ENCODE measurements around the gene EPAS1.
A peak's percentile ranks its signal among the peaks of the same experiment; 100 is the strongest.

EPAS1 gene

DNA sequence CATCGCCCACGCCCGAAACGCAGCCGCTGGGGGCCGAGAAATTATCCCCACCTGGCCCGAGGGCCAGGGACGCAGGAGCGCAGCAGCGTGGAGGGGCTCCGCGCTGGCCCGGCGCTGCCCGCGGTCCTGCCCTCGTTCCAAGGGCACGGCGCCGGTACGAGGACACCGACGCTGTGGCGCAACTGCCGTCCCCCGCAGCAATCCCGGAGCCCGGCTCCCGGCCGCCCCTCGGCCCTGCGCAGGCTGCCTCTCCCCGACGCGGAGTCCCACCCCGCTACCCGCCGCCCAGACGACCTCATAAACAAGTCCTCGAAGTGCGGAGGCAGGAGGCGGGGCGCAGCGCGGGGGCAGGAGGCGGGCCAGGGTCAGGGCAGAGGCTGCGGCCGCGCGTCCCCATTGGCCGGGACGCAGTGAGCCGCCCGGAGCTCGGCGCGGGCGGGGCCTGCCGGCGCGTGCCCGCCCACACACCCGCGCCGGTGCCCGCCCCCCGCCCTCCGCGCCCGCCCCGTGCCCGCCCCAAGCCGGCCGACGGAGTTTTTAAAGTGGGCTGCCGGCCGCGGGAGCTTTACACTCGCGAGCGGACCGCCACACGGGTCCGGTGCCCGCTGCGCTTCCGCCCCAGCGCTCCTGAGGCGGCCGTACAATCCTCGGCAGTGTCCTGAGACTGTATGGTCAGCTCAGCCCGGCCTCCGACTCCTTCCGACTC lies at the start of gene EPAS1:
TSS of gene EPAS1 (plus strand) at position 568 of the 706 bp plus-strand sequence. CDS start 505 bp downstream, outside the sequence.
- Mint-ChIP-seq H3K36me3 (ENCODE audit: low read depth) (peaks cover 22% of the 10 kb centered on the region), H3K9me3 (no peaks in the 10 kb centered on the region), H3K4me1 (ENCODE audit: low read depth) (peaks cover 49% of the 10 kb centered on the region), H3K4me3 (peak within 1 kb of the TSS; percentile 90), H3K27me3 (peaks cover 50% of the 10 kb centered on the region), H3K27ac (peak within 1 kb of the TSS; percentile 93)
- intact Hi-C loops (cut with micrococcal nuclease) = loop anchor here (5.0 kb wide), 2 partner anchors 70 to 235 kb away; no protein-coding TSS in a partner anchor

DNA sequence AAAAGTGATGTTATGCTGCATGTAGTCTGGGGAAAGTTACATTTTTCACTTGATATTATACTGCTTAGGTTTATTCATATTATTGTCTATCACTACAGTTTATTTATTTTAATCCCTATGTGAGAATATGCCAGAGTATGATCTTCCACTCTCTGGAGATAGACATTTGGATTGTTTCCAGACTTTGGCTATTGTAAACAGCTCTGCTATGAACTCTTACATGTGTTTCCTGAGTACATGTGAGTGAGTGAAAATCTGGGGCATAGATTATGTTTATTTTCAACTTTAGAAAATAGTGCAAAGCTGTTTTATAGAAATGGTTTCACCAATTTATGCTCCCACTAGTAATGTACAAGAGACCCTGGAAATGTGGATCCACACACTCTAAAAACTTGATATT lies 49.0 kb upstream of the EPAS1 start:
- Mint-ChIP-seq H3K27me3 (peaks cover 15% of the 10 kb centered on the region), H3K27ac (no peak overlapping the region), H3K9me3 (no peaks in the 10 kb centered on the region), H3K4me3 (no peak overlapping the region), H3K36me3 (ENCODE audit: low read depth) (no peaks in the 10 kb centered on the region), H3K4me1 (ENCODE audit: low read depth) (no peaks in the 10 kb centered on the region)
- intact Hi-C loops (cut with micrococcal nuclease) = no loop called here

DNA sequence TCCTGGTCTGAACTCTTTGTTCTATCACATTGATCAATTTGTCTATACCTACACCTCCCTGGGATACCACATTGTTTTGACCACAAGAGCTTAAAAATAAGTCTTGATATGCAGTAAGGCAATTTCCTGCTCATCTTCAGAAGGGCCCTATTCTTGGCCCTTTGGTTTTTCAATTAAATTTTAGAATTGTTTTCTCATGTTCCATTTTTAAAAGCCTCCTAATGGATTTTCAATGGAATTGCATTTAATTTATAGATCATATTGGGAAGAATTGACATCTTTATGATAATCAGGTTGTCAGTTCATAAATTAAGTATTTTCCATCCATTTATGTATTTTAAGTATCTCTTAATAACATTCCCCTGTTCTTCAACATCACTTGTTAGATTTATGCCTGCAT lies 47.6 kb upstream of the EPAS1 start:
- intact Hi-C loops (cut with micrococcal nuclease) = no loop called here
- H3K27ac Mint-ChIP-seq = no peak overlapping the region
- H3K4me3 Mint-ChIP-seq = no peak overlapping the region

DNA sequence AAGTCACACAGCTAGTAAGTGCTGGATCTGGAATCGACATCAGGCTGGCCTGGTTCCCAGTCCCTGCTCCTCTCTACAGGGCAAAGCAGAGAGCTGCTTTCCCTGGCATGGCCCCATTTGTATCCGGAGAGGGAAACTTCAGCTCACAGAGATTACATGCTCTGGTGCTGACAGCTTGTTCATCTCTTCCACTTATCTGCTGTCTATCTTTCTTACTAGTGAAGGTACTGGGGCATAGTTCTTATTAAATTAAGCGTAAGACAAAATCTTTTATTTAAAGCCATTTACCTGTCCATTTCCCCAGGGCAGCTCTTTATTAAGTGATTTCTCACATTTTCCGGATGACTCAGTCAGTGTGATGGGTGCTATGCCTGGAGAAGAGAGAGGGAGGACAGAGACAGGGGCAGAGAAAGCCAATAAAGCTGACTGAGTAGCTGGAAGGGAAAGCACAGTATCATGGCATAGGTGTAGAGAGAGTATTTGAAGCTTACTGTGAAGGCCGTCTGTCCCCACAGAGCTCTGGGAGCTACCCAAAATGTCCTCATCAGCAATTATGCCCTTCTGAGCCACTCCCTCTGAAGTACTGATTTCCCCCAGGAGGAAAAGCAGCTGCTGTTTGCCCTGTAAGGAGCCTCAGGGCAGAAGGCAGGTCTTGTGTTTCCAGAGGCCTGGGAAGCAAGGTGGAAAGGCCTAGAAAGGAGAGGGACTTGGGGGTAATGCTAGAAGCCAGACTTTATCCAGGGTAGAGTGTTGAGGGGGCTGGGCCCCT lies 44.1 kb upstream of the EPAS1 start:
- Mint-ChIP-seq H3K4me3 (no peak overlapping the region), H3K36me3 (ENCODE audit: low read depth) (no peaks in the 10 kb centered on the region), H3K4me1 (ENCODE audit: low read depth) (no peaks in the 10 kb centered on the region), H3K27me3 (peaks cover 5% of the 10 kb centered on the region), H3K9me3 (no peaks in the 10 kb centered on the region), H3K27ac (no peak overlapping the region)
- intact Hi-C loops (cut with micrococcal nuclease) = no loop called here

More for the DNA sequence above, 47.6 kb upstream of the EPAS1 start:
- no peaks in the 10 kb centered on the region for H3K9me3 Mint-ChIP-seq
- H3K36me3 Mint-ChIP-seq (ENCODE audit: low read depth) = no peaks in the 10 kb centered on the region
- no peaks in the 10 kb centered on the region for H3K4me1 Mint-ChIP-seq (ENCODE audit: low read depth)
- H3K27me3 Mint-ChIP-seq = peaks cover 13% of the 10 kb centered on the region

DNA sequence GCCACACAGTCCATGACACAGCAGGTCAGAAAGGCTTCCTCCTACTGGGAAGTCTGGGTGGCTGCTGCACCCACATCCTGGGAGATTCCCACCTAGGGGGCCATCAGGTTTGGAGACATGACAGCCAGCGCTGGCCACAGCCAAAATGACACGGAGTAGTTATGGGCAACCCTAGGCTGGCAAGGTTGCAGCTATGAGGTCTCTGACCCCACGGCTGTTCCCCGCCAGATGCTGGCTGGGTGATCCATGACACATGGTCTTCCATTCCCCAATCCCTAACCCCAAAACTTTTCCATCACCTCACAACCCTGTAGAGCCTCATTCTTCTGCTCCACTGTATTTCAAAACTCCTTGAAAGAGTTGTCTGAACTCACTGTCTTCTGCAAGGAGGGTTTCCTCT lies 42.7 kb upstream of the EPAS1 start:
- H3K27ac Mint-ChIP-seq = no peak overlapping the region
- H3K27me3 Mint-ChIP-seq = peaks cover 4% of the 10 kb centered on the region
- intact Hi-C loops (cut with micrococcal nuclease) = no loop called here
- H3K4me3 Mint-ChIP-seq = no peak overlapping the region
- H3K4me1 Mint-ChIP-seq (ENCODE audit: low read depth) = no peaks in the 10 kb centered on the region
- H3K9me3 Mint-ChIP-seq = no peaks in the 10 kb centered on the region
- H3K36me3 Mint-ChIP-seq (ENCODE audit: low read depth) = no peaks in the 10 kb centered on the region

DNA sequence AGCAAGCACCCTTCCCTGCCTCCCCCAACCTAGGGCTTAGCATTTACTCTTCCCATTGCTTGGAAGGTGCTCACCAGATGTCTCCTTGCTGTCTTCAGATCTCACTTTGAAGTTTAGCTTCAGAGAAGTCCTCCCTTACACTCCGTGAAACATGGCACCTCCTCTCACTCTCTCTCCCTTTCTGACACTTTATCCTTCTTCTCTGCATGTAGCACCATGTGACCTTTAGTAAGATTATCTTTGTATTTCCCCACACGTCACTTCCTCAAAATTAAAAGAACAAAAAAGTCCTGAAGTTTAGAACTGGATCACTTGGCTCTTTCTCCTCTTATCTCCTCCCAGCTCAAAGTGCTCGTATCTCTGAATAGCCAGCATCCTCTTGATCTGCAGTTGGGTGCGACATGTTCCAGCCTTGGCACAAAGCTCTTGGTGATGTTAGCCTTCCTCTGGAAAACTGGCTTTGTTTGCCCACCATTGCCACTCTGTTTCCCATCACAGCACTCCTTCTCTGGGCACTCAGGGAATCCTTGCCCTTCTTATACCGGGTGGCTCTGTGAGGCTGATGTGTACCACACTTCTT lies 40.6 kb upstream of the EPAS1 start:
- H3K27ac Mint-ChIP-seq = no peak overlapping the region
- no peak overlapping the region for H3K4me3 Mint-ChIP-seq
- H3K27me3 Mint-ChIP-seq = peaks cover 4% of the 10 kb centered on the region
- peaks cover 11% of the 10 kb centered on the region for H3K4me1 Mint-ChIP-seq (ENCODE audit: low read depth)
- intact Hi-C loops (cut with micrococcal nuclease) = no loop called here
- no peaks in the 10 kb centered on the region for H3K36me3 Mint-ChIP-seq (ENCODE audit: low read depth)
- no peaks in the 10 kb centered on the region for H3K9me3 Mint-ChIP-seq

DNA sequence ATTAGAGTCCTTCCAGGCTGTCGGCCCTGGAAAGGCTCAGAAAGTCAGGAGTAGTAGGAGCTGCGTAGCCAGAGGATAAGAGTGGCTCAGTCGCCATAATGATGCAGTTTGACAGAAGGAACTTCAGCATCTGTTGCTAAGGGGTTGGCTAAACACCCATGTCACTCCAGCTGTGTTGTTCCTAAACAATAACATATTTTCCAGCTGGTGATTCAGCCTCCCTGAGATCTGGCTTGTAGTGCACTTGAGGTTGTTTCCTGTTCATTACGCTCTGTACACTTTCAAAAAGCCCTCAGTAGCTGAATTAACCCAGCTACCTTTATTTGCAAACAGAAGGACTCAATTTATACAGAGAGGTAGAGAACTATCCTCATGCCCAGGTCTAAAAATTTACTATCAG lies 39.7 kb upstream of the EPAS1 start:
- Mint-ChIP-seq H3K27me3 (peaks cover 3% of the 10 kb centered on the region), H3K4me1 (ENCODE audit: low read depth) (peaks cover 12% of the 10 kb centered on the region), H3K36me3 (ENCODE audit: low read depth) (no peaks in the 10 kb centered on the region), H3K4me3 (no peak overlapping the region), H3K27ac (no peak overlapping the region), H3K9me3 (no peaks in the 10 kb centered on the region)
- intact Hi-C loops (cut with micrococcal nuclease) = no loop called here

DNA sequence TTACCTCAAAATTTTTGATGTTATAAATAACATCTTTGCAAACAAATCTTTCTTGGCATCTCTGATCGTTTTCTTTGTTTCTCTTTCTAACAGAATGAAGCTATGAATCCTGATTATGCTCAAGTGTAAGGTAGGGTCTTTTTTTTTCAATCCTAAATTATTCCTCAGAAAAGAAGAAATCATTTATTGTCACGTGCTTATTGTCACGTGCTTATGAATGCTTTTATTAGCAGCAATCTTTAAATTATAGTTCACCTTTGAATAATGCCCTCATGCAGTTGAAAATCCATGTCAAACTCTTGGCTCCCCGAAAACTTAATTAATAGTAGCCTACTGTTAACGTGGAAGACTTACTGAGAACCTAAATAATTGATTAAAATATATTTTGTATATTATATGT lies 39.2 kb upstream of the EPAS1 start:
- Mint-ChIP-seq H3K4me1 (ENCODE audit: low read depth) (peaks cover 12% of the 10 kb centered on the region), H3K27ac (no peak overlapping the region), H3K27me3 (peaks cover 2% of the 10 kb centered on the region), H3K4me3 (no peak overlapping the region), H3K36me3 (ENCODE audit: low read depth) (no peaks in the 10 kb centered on the region), H3K9me3 (no peaks in the 10 kb centered on the region)
- intact Hi-C loops (cut with micrococcal nuclease) = no loop called here

DNA sequence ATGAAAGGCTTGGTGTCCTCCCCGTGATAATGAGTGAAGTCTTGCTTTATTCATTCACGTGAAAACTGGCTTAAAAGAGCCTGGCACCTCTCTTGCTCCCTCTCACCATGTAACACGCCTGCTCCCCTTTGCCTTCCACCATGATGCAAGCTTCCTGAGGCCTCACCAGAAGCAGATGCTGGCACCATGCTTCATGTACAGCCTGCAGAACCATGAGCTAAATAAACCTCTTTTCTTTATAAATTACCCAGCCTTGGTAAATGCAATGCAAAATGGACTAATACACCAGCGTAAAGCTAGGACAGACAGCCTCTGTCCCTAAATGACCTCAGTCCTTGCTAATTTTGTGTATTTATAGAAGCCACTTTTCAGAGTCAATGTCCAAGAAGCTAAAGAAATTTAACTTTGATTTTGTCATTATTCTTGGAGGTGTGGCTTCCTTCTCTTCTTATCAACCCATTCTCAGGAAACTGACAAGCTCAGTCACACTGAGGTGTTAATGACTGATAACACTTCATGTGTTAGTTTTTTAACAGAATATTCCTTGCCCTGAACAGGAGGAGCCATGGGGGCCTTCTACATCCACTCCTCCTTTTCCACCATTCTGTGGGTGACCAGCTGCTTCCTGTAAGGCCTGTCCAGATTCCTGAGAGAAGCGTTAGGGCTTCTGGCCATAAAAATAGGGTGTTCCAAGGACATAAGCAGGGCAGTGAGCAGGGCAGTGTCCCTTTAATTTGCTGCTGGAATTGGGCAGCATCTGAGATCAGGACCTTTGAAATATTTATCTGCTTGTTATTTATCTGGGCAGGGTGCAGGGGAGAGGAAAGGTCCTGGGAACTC lies 38.0 kb upstream of the EPAS1 start:
- Mint-ChIP-seq H3K4me3 (no peak overlapping the region), H3K4me1 (ENCODE audit: low read depth) (peaks cover 12% of the 10 kb centered on the region), H3K9me3 (no peaks in the 10 kb centered on the region), H3K27me3 (peaks cover 3% of the 10 kb centered on the region), H3K36me3 (ENCODE audit: low read depth) (no peaks in the 10 kb centered on the region), H3K27ac (no peak overlapping the region)
- intact Hi-C loops (cut with micrococcal nuclease) = no loop called here

DNA sequence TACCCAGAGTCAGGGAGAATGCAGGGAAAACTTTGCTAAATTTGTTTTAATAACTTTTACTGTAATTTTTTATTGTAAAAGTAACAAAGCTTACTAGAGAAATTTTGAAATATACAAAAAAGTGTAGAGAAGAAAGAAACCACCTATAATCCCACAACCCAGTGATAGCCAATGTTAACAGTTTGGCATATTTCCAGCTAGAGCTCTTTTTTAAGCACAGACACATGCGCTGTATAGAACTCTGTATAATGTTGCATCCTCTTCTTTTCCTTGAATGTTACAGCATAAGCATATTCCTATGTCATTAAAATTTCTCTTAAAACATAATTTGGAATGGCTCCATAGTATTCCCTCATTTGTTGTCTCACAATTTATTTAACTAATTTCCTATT lies 37.4 kb upstream of the EPAS1 start:
- no peaks in the 10 kb centered on the region for H3K36me3 Mint-ChIP-seq (ENCODE audit: low read depth)
- no peaks in the 10 kb centered on the region for H3K9me3 Mint-ChIP-seq
- peaks cover 4% of the 10 kb centered on the region for H3K27me3 Mint-ChIP-seq
- H3K4me1 Mint-ChIP-seq (ENCODE audit: low read depth) = peaks cover 12% of the 10 kb centered on the region
- no peak overlapping the region for H3K27ac Mint-ChIP-seq
- intact Hi-C loops (cut with micrococcal nuclease) = no loop called here
- no peak overlapping the region for H3K4me3 Mint-ChIP-seq

DNA sequence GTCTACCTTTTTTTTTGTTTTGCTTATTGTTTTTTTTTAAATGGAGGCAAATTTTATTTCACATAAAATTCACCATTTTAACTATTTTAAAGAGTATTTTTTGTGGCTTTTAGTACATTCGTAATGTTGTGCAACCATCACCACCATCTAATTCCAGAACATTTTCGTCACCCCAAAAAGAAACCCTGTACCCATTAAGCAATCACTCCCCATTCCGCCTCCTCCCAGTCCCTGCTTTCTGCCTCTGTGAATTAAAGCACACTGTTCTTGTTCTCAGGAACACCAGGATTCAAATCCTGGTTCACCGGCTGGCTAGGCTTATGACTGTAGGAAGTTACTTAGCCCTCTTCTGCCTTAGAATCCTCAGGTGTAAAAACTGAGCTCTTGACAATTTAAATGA lies 36.9 kb upstream of the EPAS1 start:
- H3K9me3 Mint-ChIP-seq = no peaks in the 10 kb centered on the region
- intact Hi-C loops (cut with micrococcal nuclease) = no loop called here
- no peak overlapping the region for H3K27ac Mint-ChIP-seq
- H3K27me3 Mint-ChIP-seq = peaks cover 4% of the 10 kb centered on the region
- no peaks in the 10 kb centered on the region for H3K36me3 Mint-ChIP-seq (ENCODE audit: low read depth)
- H3K4me3 Mint-ChIP-seq = no peak overlapping the region
- peaks cover 12% of the 10 kb centered on the region for H3K4me1 Mint-ChIP-seq (ENCODE audit: low read depth)

DNA sequence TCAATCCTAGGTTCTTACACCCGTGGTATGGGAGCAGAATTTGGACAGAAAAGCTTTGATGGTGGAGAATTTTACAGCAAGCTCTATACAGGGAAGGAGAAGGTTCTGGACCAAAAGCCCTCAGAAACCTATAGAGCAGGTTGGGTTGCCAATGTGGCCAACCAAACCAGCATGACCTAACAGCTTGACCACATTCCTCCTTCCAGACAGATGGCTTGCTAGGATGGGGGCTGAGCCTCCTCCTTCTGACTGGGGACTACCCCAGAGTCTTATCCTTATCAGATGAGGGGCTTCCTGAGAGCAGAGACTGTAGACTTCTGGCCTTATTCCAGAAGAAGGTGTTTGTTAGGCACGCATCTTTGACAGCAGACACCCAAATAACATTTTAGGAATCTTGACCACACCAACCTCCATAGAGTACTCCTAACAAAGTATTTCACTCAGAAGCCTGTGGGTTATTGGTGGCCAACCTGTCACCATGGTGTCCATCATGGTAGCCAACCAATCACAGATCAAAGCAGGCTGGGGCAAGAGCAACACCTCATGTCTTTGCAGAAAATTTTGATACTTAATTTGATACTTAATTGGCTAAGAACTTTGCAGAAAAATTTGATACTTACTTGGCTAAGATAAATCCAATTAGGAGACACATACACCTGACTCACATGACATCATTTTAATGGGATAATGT lies 34.8 kb upstream of the EPAS1 start:
- intact Hi-C loops (cut with micrococcal nuclease) = no loop called here
- H3K27me3 Mint-ChIP-seq = peaks cover 4% of the 10 kb centered on the region

DNA sequence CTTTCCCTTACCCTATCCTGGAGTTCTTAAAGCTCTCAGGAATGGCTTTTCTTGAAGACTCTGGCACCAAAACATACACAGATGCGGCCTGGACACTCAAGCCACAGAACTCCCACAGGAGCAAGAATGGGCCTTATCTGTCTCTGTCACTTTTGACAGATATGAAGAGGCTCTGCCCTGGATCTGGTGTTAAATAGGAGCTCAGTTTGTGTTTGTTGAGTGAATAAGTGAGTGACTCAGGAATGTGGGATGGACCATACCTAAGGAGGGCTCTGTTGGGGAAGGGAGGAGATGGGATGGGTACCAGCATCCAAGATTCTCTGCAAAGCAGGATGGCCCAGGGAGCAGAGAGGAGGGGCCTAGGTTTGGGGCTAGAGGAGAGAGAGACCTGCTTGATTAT lies 33.9 kb upstream of the EPAS1 start:
- no peaks in the 10 kb centered on the region for H3K9me3 Mint-ChIP-seq
- no peak overlapping the region for H3K27ac Mint-ChIP-seq
- no peaks in the 10 kb centered on the region for H3K36me3 Mint-ChIP-seq (ENCODE audit: low read depth)
- intact Hi-C loops (cut with micrococcal nuclease) = no loop called here
- no peak overlapping the region for H3K4me3 Mint-ChIP-seq
- peaks cover 4% of the 10 kb centered on the region for H3K27me3 Mint-ChIP-seq
- peaks cover 16% of the 10 kb centered on the region for H3K4me1 Mint-ChIP-seq (ENCODE audit: low read depth)

More for the DNA sequence above, 34.8 kb upstream of the EPAS1 start:
- Mint-ChIP-seq H3K4me3 (no peak overlapping the region), H3K9me3 (no peaks in the 10 kb centered on the region), H3K4me1 (ENCODE audit: low read depth) (peaks cover 12% of the 10 kb centered on the region), H3K36me3 (ENCODE audit: low read depth) (no peaks in the 10 kb centered on the region), H3K27ac (no peak overlapping the region)
